Stimulated activated CD4-positive, alpha-beta T cell treated with anti-CD3 and anti-CD28 coated beads, Interleukin-12 subunit alpha, Interleukin-12 subunit beta, amount 100 ng/mL, for 4 hours (primary cell): ENCODE measurements around the gene NSUN2.

ENCODE experiments used
- DNase-seq: peaks from one replicate; pipeline ENCODE4 v3.0.0-alpha.2; 2020

Gene NSUN2

DNA sequence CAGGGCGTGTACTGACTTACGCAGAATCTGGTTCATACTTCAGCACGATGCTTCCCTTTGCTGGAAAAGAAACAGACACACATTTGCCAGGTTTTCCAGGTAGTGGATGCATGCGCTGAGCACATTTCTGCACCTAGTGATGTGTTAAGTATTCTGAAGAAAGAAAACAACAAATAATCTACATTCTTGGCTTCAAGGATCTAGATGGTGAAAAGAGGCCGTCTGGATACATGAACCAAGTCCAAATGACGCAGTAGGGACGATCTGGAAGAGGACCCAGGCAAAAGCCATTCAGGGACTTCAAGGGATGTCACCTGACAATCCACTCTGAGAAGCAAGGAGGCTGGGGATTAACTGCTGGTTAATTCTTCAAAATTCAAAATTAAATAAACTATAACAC is 30.4 kb downstream of the NSUN2 start:
- no peak for DNase-seq

DNA sequence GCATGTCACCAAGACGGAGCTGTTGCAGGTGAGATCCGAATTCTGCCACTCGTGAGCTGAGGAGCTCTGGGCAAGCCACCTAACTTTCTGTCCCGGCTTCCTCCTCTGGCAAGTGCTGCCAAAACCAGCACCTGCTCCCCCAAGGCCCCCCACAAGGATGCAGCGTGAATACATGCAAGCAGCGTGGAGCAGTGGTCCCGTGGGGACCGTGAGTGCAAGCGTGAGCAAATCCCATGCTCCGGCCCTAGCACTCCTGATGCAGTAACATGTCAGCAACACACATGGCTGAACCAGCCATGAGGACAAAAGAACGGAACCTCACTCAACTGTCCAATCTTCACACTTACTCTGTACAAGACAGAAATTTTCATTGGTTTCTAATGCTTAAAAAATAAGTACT is 31.0 kb downstream of the NSUN2 start:
- DNase-seq, result no peak

DNA sequence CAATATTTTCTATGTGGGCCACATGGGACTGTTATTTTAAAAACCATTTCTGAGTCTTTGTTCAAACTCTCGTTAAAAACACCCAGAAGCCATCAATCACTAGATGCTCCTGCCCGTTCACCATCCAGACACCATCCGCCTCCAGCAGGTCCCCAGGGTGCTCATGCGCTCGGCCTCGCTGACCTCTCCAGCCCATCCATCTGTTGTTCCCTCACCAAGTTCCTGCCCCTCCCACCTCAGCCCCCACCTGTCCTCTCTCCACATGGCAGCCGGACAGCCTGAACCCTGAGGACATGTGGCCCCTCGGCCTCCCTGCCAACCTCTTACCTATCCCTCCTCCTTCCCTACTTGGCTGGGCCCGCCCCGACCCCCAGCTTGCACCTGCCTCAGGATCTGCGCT is 31.6 kb downstream of the NSUN2 start:
- no peak for DNase-seq

DNA sequence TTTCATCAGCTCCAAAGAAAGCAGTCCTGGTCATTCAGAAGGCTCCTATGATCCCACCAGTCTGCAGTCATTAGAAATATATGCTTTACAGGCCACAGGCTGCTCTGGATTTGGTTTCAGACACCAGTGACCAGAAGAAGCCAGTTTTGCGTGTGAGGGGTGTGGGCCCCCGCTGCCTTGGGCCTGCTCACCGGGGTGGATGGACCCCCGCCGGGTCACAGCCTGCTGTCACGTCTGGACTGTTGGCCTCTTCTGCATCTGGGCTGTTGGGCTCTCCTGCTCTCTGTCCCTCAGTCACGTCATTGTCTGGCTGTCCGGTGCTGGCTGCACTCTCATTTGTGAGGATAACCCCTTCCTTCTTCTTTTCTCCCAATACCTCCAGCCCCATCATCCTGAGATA is 33.1 kb downstream of the NSUN2 start:
- DNase-seq, result no peak

DNA sequence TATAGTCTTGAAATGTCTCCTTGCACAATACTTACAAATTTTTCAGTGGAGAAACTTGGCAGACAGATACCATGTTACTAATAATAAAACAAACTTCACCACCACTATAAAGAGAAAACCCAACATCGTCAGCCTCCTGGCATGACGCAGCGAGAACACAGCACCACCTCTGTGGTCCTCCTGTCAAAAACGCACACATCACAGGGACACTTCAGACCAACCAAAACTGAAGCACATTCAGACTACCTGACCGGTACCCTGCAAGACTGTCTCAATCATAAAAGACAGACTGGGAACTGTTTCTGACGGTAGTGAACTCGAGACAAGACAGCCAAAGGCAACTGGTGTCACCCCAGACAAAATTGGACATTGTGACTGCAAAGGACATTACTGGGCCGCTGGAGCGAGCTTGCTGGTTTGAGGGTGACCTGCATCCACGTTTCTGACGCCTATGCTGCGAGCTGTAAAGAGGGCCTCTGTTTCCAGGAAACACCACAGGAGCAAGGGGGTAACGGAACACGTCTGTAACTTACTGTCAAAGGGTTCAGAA is 34.4 kb downstream of the NSUN2 start:
- no peak for DNase-seq

DNA sequence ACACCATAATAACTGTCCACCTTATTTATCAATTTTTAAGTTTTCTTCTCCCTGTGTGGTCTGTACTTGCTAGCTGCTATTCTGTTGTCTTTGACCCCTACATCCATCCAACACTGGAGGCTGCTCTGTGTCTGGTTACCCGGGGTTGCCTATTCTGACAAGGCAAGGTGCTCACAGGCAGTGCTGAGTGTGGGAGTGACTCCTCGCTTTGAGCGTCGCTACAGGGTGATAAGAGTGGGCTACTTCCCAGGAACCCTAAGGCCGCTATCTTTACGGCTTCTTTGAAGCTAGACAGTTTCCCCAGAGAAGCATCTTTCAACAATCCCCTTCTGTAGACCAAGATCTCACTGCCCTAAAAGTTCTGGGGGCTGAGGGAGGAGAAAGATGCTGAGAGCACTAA is 35.3 kb downstream of the NSUN2 start:
- DNase-seq, result no peak

DNA sequence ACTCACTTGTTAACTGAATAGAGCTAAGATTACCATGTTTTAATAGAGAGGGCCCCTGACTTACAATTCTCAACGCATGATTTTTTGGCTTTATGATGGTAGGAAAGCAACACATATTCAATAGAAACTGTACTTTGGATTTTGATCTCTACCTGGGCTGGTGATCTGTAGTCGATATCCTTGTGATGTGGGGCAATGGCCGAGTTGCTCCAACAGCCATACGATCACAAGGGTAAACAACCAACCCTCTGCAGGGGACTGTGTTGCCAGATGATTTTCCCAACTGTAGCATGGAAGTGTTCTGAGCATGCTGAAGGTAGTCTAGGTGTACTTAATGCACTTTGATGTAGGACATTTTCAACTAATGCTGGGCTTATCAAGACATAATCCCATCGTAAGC is 36.5 kb downstream of the NSUN2 start:
- no peak for DNase-seq

DNA sequence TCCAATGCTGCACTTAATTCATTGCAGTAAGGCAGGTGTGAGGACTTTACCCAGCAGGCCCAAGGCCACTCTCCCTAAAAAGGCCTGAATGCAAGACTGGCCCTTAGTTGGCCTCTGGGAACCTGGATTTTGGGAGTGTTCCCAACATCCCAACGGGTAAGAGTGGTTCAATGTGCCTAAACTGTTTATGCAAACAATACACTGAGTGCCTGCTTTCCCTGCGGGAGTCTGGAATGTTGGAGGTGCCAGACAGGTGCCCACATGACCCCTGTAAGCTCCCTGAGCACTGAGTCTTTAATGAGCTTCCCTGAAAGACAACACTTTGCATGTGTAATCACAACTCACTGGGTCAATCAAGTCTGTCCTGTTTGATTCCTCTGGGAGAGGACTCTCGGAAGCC is 37.4 kb downstream of the NSUN2 start:
- no peak for DNase-seq

DNA sequence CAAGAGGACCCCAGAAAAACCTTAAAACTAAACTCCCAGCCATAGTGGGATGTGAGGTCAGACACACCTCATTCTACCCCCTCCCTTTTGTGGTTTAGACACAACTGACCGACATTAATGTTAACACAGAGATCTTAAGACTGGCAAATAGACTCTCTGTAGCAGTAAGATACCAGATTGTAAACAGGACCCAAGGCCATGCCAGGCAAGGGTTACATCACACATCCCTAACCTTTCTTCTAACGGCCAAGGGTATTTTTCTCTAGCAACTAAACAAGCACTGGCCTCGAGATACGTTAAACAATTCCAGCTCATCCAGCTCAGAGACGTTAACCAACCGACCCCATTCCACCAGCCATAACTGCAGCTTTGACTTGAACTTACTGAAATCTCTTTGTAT is 38.8 kb downstream of the NSUN2 start:
- DNase-seq, result no peak

DNA sequence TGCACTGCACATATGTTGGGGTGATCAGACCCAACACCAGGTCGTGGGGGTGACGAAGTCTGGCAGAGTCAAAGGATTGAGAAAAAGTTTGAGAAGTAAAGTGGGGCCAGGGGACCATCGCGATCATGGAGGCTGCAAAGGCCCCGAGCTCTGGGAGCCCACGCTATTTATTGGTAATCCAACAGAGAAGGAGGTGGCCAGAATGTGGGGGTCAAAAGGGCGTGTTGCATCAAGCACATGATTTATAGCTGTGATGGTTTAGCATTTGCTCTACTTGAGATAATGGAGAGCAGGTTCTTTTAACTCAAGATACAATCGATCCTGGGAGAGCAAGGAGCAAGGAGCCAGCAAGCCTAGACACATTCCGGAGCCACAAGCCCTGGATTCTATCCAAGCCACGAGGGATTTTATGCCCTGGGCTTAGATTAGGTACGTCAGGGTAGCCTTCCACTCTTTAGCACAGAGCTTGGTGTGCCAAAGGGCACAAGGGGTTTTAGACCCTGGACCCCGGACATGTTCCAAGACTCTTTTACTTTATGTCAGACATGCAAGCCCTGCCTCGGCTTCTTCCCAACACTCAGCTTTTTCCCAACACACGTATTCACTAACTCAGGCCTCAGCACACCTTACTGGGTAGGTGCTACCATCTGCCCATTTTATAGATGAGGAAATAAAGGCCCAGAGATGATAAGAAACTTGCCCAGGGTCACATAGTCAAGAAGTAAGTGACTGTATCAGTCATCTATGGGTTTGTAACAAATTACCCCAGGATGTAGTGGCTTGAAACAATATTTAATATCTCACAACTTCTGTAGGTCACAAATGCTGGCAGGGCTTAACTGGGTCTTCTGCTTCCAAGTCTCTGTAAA is 39.5 kb downstream of the NSUN2 start:
- no peak for DNase-seq

DNA sequence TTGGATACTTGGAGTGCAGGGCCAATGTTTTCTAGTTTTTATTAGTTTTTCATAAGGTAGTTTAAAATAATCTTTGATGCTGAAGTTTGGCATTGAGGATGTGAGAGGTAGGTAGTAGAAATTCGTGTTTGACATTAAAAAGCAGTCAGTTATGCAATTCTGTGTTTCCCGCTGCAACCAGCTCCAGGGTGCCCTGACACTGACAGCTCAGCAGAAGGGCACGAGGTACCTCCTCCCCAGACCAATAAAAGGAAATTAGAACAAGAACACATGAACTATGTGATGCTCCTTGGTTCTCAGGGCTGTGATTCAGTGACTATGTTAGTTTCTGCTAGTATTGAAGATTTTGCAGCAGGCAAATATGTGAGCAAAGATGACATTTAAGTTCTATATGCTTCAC is 40.2 kb downstream of the NSUN2 start:
- DNase-seq, result no peak

DNA sequence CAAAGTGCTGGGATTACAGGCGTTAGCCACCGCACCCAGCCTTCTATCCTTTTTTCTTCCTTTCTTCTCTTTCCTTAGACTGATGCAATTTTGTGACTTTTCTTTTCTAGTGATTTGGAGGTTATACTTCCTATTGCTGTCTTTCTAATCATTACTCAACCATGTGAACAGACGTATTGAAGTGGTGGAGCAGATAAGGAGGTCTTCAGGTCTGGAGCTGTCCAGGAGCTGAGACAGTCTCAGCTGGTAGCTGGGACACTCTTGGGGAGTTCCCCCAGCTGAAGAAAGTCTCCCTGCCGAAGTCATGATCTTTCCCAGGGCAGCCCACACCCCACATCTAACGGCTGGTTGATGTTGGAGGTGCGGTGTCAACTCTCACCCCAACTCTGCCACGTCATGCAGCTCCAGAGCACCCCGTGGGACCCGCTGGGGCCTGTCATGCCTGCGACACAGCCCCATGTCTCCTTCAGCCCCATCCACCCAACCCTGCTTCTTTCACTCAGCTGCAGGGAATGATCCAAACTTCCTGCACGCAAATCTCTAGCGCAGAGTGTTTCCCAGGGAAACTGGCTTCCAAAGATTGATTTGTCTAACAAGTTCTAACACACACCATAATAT is 41.1 kb downstream of the NSUN2 start:
- DNase-seq, result no peak

DNA sequence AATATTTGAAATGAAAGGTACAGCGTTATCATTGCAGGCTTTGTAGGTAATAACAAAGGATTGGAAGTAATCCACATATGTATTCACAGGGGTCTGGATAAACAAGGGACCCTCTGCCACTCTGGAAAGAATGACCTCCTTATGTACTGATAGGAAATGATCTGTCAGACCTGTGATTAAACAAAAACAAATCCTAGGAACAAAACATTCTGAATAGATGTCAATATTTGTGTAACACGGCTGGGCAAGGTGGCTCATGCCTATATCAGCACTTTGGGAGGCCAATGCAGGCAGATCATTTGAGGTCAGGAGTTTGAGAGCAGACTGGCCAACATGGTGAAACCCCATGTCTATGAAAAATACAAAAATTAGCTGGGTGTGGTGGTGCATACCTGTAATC is 42.3 kb downstream of the NSUN2 start:
- DNase-seq, result no peak

DNA sequence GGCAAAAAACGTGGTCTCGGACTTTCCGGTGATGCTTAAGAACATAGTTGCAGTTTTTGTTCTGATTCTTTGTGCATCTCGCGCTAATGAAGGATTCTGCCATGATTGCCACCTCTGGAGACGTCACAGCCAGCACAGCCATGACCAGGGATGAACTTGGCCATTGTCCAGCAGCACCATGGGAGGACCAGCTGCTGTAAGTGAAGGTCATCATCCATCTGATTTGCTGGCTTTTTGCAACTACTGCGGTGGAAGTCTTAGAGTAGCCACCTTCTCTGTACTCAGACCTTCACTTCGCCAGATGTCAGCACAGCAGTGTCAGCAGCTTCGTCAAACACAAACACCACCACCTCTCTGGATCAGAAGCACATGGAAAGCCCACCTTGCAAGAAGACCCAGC is 45.7 kb downstream of the NSUN2 start:
- DNase-seq, result no peak

DNA sequence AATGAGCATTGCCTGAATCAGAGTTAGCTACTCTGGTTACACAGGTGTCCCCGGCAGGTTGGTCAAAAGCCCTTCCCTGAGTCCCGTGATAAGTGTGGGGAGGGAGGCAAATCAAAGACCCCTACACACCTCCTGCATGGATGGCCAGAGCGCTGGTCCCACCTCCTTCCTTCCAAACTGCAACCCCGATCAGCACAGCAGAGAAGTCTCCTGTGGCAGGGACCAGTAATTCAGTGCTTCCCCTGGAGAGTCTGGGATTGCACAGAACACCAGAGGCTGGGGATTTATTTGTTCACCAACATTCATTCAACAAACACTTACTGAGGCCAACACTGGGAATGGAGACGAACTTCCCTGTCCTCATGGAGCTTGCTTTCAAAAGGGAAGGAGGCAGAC is 46.2 kb downstream of the NSUN2 start:
- DNase-seq, result no peak

DNA sequence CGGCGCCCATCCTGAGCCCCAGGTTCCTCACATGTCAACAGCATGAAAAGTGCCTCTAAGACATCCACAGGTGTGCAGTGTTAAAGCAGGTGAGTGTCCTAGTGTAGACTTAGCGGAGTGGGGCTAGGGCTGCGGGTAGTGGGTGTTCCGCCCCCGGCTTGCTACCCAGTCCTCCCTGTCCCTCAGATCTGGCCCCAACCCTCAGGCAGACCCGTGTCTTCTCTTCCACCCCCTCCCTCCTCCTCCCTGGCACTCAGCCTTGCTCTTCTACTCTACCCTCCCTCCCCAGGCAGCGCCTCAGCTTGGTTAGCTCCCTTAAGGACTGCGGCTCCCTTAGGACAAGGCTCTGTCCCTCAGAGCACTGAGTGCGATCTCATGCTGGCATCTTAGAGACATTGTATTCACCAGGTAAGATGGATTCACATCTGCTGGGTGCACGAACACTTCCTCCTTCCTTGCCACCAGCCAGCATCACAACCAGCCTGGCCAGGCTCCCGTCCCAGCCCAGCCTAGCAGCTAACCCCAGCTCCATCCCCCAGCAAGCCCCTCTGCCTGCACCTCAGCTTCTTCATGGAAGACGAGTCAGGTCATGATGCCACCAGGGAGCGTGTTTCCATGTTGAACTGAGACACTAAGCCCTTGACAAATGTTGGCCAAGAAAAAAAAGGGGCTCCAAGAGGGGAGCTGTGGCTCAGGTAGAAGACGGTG is 46.8 kb downstream of the NSUN2 start:
- DNase-seq, result no peak

DNA sequence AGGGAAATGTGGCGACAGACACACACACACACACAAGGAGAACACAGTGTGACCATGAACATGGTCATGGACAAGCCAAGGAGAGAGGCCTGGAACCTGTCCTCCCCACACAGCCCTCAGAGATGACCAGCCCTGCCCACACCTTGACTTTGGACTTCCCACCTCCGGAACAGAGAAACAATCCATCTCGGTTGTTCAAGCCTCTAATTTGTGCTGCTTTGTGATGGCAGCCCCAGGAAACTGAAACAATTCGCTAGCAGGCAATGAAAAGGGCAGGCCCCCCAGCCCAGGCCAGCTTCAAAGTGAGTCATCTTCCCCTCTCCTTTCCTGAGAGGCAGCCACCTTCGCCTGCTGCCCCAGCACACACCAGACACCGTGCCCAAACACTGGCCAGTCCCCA is 47.7 kb downstream of the NSUN2 start:
- no peak for DNase-seq

DNA sequence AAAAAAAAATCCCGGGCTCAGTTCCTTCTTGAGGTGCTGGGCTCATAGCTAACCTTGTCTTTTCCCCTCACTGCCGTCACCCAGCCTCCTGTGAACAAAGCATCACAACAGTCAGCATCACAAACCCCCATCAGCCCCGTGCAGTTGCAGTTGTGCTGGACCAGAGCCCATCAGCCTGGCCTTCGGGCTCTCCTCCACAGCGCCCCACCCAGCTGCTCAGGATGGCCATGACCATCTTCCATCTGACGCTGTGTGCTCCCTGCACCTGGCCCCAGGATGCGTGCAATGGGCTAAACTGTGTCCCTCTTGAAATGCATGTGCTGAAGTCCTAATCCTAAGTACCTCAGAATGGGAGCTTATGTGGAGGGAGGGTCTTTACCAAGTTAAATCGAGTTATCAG is 48.1 kb downstream of the NSUN2 start:
- DNase-seq, result no peak

DNA sequence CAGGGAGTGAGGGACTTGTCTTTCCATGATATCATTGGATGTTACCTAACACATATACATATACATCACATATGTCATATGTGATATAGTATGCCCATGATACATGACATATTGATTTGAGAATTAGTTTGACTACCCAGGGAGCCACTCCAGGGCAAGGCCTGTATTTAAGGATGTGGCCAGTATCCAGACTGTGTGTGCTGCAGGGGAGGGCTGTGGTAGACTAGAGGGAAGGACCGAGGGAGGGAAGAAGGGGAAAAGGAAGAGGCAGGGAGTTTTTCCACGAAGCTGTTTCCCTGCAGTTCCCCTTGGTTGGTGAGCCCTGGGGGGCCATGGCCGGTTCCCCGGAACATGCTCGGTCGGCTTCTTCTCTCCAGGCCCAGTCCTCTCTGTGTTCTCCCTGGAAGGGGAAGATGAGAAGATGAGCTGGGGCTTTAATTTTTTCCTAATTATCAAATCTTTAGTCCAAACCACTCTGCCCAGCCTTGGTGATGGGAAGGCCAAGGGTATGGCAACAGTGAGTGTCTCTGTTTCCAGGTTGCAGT is 48.7 kb downstream of the NSUN2 start:
- DNase-seq, result no peak

DNA sequence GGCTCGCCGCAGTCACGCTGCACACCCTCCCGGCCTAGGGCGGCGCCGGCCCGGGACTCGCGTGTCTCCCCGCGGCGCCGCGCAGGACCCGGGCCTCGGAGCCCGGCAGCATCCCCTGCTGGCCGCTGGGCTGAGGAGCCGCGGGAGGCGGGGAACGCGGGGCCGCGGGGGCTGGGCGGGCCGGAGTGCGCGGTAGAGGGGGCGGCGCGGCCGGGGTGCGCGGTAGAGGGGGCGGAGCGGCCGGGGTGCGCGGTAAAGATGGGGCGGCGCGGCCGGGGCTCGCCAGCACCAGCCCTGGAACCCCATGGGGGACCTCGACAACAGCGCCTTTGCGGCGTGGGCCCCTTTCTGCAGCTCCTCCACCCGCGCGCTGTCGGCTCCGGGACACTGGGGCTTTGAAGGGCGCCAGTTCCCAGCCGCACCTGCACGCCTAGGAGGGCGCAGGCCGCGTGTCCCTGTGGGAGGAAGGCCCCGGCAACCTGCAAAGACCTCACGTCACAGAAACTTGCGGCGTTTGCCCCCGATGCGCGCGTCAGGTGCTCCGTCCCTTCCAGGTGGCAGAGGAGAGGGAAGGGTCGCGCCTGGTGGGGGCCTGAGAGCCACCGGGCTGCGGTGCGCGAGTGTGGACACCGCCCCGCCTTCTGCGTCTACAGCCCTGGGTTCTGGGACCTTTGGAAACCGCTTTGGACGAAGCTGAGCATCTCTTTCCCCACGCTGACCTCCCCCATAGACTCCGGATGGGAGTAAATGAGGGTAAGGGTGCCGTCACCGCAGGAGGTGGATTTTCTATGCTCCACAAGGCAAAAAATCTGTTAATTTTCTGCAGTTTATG is 49.6 kb downstream of the NSUN2 start:
- DNase-seq, result no peak

DNA sequence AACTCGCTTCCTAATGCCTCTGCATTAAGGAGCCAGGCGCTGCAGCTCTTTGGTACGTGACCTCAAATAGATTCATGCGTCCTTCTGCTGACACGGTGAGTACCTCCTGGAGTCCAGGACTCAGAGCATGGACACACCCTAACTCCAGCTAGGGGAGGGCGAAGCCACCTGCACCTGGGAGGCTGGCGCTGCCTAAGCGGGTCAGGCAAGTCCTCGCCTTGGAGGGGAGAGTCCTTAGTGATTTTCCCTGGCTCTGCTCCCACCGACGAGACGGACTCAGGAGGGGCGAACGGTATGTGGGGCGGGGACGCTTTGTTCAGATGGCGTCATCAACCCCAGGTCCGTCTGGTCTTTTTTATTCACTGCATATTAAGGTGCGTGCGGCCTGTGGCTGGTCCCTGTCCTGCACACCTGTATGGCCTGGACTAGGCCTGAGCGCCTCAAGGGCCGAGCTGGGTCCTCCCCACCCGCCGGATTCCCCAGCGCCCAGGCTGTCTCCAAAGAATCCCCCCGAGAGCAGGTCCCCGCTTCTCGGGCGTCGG is 50.3 kb downstream of the NSUN2 start:
- no peak for DNase-seq
